ENCODE data around the gene GRAMD1B. TPM values are rescaled to one million over a fixed set of nuclear protein-coding genes. Genes with fewer than 3 reads are reported as not detected.

Gene GRAMD1B
- total and polyA plus RNA-seq, 2 donors (not counting 1 experiment from before 2014, with no cell fraction given): 0.83 to 1.5 TPM

DNA sequence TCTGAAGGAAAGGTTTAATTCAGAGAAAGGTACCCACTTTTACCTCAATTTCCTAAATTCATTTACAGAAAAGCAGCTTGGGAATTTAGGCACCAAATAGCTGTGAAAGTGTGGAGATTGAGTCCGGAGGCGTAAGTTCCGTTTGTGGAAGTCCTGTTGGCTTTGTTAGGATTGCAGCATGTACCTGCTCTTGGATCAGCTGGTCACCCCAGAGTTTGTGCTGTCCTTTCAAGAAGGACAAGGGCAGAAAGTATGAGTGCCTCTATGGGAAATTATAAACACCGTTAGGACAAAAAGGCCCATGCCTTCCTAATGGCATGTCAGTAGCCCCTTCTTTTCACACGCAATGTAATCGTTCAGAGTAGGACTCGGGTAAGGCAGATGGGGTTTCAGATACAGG, 126.6 kb downstream of the GRAMD1B start:
- Histone ChIP-seq H3K4me2 (ENCODE audit: extremely low read depth, insufficient read depth, low read length) (no peak overlapping the region), H3K4me1 (ENCODE audit: control insufficient read depth, extremely low read depth, insufficient read depth, low read length) (peaks cover 2% of the 10 kb centered on the region), H3K9ac (ENCODE audit: insufficient read depth, low read length) (no peak overlapping the region), H2AFZ (ENCODE audit: low read length) (no peak overlapping the region), H3K27me3 (ENCODE audit: control insufficient read depth, insufficient read depth, low read length) (no peaks in the 10 kb centered on the region), H3K36me3 (ENCODE audit: control insufficient read depth, insufficient read depth, low read length) (no peaks in the 10 kb centered on the region), H3K4me3 (replicated peaks in 1 of 4; ENCODE audit: control extremely low read depth in 1 of 4, insufficient read depth in 1 of 4, low read depth in 3 of 4, low read length in 4 of 4) (no peak overlapping the region), H3K27ac (ENCODE audit: insufficient read depth, low read length) (no peak overlapping the region), H3K79me2 (ENCODE audit: control insufficient read depth, insufficient read depth, low read length) (no peaks in the 10 kb centered on the region), H3K9me3 (ENCODE audit: control insufficient read depth, insufficient read depth, low read depth, low read length) (no peaks in the 10 kb centered on the region), H4K20me1 (ENCODE audit: control insufficient read depth, extremely low read depth, insufficient read depth, low read length) (no peaks in the 10 kb centered on the region)
- TF ChIP-seq, protein P1, sequence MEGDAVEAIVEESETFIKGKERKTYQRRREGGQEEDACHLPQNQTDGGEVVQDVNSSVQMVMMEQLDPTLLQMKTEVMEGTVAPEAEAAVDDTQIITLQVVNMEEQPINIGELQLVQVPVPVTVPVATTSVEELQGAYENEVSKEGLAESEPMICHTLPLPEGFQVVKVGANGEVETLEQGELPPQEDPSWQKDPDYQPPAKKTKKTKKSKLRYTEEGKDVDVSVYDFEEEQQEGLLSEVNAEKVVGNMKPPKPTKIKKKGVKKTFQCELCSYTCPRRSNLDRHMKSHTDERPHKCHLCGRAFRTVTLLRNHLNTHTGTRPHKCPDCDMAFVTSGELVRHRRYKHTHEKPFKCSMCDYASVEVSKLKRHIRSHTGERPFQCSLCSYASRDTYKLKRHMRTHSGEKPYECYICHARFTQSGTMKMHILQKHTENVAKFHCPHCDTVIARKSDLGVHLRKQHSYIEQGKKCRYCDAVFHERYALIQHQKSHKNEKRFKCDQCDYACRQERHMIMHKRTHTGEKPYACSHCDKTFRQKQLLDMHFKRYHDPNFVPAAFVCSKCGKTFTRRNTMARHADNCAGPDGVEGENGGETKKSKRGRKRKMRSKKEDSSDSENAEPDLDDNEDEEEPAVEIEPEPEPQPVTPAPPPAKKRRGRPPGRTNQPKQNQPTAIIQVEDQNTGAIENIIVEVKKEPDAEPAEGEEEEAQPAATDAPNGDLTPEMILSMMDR (conservative IDR thresholded peaks at IDR 0.05 in 1 of 2, IDR thresholded peaks at IDR 0.05 in 1 of 2; ENCODE audit: low read depth in 1 of 2, low read length in 2 of 2): no peak
- TF ChIP-seq EZH2 (IDR thresholded peaks at IDR 0.05; ENCODE audit: low read length, missing control alignments): no peak
- no peak for DNase-seq (ENCODE audit: low read depth in 2 of 2)

DNA sequence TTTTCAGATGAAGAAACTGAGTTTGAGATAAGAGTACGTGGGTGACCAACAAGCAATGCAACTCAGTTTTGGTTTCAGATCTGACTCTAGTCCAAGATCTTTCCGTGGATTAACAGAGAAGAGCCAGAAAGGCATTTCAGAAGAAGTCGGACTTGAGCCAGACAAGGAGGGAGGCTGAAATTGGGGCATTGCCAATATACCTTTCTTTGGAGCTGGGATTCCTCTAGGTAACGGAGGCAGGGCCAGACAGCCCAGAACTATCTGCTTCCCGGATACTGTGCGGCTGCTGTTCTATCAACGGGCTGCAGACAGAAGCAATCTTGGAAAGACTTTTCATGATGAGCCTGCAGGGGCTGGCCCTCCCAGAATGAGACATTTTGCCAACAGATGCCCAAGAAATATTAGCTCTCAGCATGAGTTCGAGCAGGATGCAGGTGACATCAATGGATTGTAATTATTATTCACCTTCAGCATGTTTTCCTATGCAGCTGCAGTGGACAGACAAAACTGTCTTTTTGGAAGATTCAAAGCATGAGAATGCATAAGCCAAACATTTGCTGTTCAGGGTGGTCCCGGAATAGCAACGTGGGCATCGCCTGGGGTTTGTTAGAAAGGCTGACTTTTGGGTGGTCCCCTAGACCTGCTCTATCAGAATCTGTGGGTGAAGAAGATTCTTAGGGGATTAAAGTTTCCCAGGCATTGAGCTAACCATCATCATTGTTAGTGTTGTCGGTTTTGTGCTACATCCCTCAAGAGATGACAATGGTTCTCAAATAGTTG, 128.7 kb downstream of the GRAMD1B start:
- Histone ChIP-seq H3K9ac (ENCODE audit: insufficient read depth, low read length) (no peak overlapping the region), H3K36me3 (ENCODE audit: control insufficient read depth, insufficient read depth, low read length) (no peaks in the 10 kb centered on the region), H3K4me2 (ENCODE audit: extremely low read depth, insufficient read depth, low read length) (no peak overlapping the region), H3K27ac (ENCODE audit: insufficient read depth, low read length) (no peak overlapping the region), H4K20me1 (ENCODE audit: control insufficient read depth, extremely low read depth, insufficient read depth, low read length) (no peaks in the 10 kb centered on the region), H2AFZ (ENCODE audit: low read length) (no peak overlapping the region), H3K27me3 (ENCODE audit: control insufficient read depth, insufficient read depth, low read length) (no peaks in the 10 kb centered on the region), H3K79me2 (ENCODE audit: control insufficient read depth, insufficient read depth, low read length) (no peaks in the 10 kb centered on the region), H3K4me3 (replicated peaks in 1 of 4; ENCODE audit: control extremely low read depth in 1 of 4, insufficient read depth in 1 of 4, low read depth in 3 of 4, low read length in 4 of 4) (no peak overlapping the region), H3K9me3 (ENCODE audit: control insufficient read depth, insufficient read depth, low read depth, low read length) (no peaks in the 10 kb centered on the region), H3K4me1 (ENCODE audit: control insufficient read depth, extremely low read depth, insufficient read depth, low read length) (peaks cover 2% of the 10 kb centered on the region)
- TF ChIP-seq, protein P1 (conservative IDR thresholded peaks at IDR 0.05 in 1 of 2, IDR thresholded peaks at IDR 0.05 in 1 of 2; ENCODE audit: low read depth in 1 of 2, low read length in 2 of 2): no peak
- no peak for TF ChIP-seq EZH2 (IDR thresholded peaks at IDR 0.05; ENCODE audit: low read length, missing control alignments)
- peak in 1 of 2 donors; percentile 30 for DNase-seq (ENCODE audit: low read depth in 2 of 2)

DNA sequence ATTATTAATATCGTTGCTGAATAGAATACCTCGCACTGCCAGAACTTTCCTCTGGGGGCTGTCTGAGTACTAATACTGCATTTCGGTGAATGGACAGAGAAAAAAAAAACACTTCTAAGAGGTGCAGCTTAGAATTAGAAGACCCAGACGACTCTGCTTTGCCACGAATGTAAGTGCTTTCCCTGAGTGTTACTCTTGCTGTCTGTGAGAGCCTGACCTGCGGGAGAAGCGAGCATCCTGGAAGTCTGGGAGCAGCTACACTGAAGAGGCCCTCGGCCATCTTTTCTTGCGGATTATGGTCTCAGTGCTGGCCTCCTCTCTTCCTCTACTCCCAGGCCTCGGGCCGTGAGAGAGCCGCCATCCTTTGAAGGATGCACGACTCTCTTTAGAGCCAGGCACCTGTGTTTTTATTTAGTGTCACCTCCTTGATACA, 129.5 kb downstream of the GRAMD1B start:
- peak overlapping the region; percentile 90 for H2AFZ ChIP-seq (ENCODE audit: low read length)
- DNase-seq (ENCODE audit: low read depth in 2 of 2): peak; percentile 14 to 20
- H3K36me3 ChIP-seq (ENCODE audit: control insufficient read depth, insufficient read depth, low read length): no peaks in the 10 kb centered on the region

More for the DNA sequence above, 129.5 kb downstream of the GRAMD1B start:
- no peaks in the 10 kb centered on the region for H3K79me2 ChIP-seq (ENCODE audit: control insufficient read depth, insufficient read depth, low read length)
- peak overlapping the region; percentile 34 for H3K27ac ChIP-seq (ENCODE audit: insufficient read depth, low read length)
- H4K20me1 ChIP-seq (ENCODE audit: control insufficient read depth, extremely low read depth, insufficient read depth, low read length): no peaks in the 10 kb centered on the region
- H3K4me2 ChIP-seq (ENCODE audit: extremely low read depth, insufficient read depth, low read length): peak overlapping the region; percentile 61
- no peaks in the 10 kb centered on the region for H3K27me3 ChIP-seq (ENCODE audit: control insufficient read depth, insufficient read depth, low read length)
- H3K4me1 ChIP-seq (ENCODE audit: control insufficient read depth, extremely low read depth, insufficient read depth, low read length): peaks cover 2% of the 10 kb centered on the region
- no peaks in the 10 kb centered on the region for H3K9me3 ChIP-seq (ENCODE audit: control insufficient read depth, insufficient read depth, low read depth, low read length)
- TF ChIP-seq, protein P1 (conservative IDR thresholded peaks at IDR 0.05 in 1 of 2, IDR thresholded peaks at IDR 0.05 in 1 of 2; ENCODE audit: low read depth in 1 of 2, low read length in 2 of 2): peak; percentile 15 to 39
- no peak for TF ChIP-seq EZH2 (IDR thresholded peaks at IDR 0.05; ENCODE audit: low read length, missing control alignments)
- H3K9ac ChIP-seq (ENCODE audit: insufficient read depth, low read length): peak overlapping the region; percentile 20
- H3K4me3 ChIP-seq (replicated peaks in 1 of 4; ENCODE audit: control extremely low read depth in 1 of 4, insufficient read depth in 1 of 4, low read depth in 3 of 4, low read length in 4 of 4): peak overlapping the region in 3 of 4 experiments; percentile 6 to 55 (median 45)

All from fibroblast of lung (primary cell).